ENCODE results near the gene KRT14. TPM values are rescaled to one million over a fixed set of nuclear protein-coding genes. Genes with fewer than 3 reads are reported as not detected.
"Not testable (repeated sequence)": the region's sequence is repeated elsewhere in the genome, so short reads cannot be mapped to it uniquely, and the experiment has no call there.

The KRT14 gene
- total RNA-seq, 1 experiment from 2014 or later: 0.15 TPM

GRCh38 chr17:41617698-41618097, 31.0 kb upstream of the KRT14 start:
- no peaks in the 10 kb centered on the region for H3K27me3 ChIP-seq (ENCODE audit: low read length)
- H3F3A ChIP-seq (ENCODE audit: low read length, unreplicated experiment): no peaks in the 10 kb centered on the region
- H3K4me1 ChIP-seq (ENCODE audit: insufficient read depth, low read length): peaks cover 5% of the 10 kb centered on the region; the same call in 1 of the 2 replicates
- no peaks in the 10 kb centered on the region for H4K20me1 ChIP-seq (ENCODE audit: low read length)
- H3K4me2 ChIP-seq (ENCODE audit: low read length): no peak overlapping the region
- H2AFZ ChIP-seq (ENCODE audit: low read length): no peak overlapping the region
- CTCF ChIA-PET: no interaction called here
- H3K9ac ChIP-seq (ENCODE audit: low read length): no peak overlapping the region
- H3K9me2 ChIP-seq (replicated peaks; ENCODE audit: low read length): no peaks in the 10 kb centered on the region
- BruUV-seq (replicated peaks): no TSS peak
- intact Hi-C loops (cut with micrococcal nuclease): no loop called here
- ATAC-seq (no peak), DNase-seq (no peak)
- no peaks in the 10 kb centered on the region for H3K36me3 ChIP-seq (ENCODE audit: low read depth, low read length)
- no peak overlapping the region for H3K27ac ChIP-seq (ENCODE audit: low read length)
- TF ChIP-seq EZH2 (IDR thresholded peaks at IDR 0.05; ENCODE audit: low read length, unreplicated experiment) (no peak), CTCF (conservative IDR thresholded peaks at IDR 0.05; ENCODE audit: low read depth, low read length) (no peak), EZH2phosphoT487 (IDR thresholded peaks at IDR 0.05; ENCODE audit: borderline replicate concordance, low read length) (no peak)
- H3K79me2 ChIP-seq (ENCODE audit: low read length): no peaks in the 10 kb centered on the region
- H3K4me3 ChIP-seq (ENCODE audit: low read length): no peak overlapping the region
- POLR2A ChIA-PET (ENCODE audit: unreplicated experiment): no interaction called here
- H3K9me3 ChIP-seq (ENCODE audit: low read length): no peaks in the 10 kb centered on the region

GRCh38 chr17:41617136-41617535, 30.4 kb upstream of the KRT14 start:
- no peak overlapping the region for H2AFZ ChIP-seq (ENCODE audit: low read length)
- no peaks in the 10 kb centered on the region for H3K27me3 ChIP-seq (ENCODE audit: low read length)
- intact Hi-C loops (cut with micrococcal nuclease): no loop called here
- TF ChIP-seq EZH2phosphoT487 (IDR thresholded peaks at IDR 0.05; ENCODE audit: borderline replicate concordance, low read length) (no peak), CTCF (conservative IDR thresholded peaks at IDR 0.05; ENCODE audit: low read depth, low read length) (no peak), EZH2 (IDR thresholded peaks at IDR 0.05; ENCODE audit: low read length, unreplicated experiment) (no peak)
- H3K27ac ChIP-seq (ENCODE audit: low read length): no peak overlapping the region
- H3K4me2 ChIP-seq (ENCODE audit: low read length): no peak overlapping the region
- H3F3A ChIP-seq (ENCODE audit: low read length, unreplicated experiment): no peaks in the 10 kb centered on the region
- ChIA-PET POLR2A (ENCODE audit: unreplicated experiment) (no interaction called here), CTCF (no interaction called here)
- DNase-seq (no peak), ATAC-seq (no peak)
- no peak overlapping the region for H3K4me3 ChIP-seq (ENCODE audit: low read length)
- H3K79me2 ChIP-seq (ENCODE audit: low read length): no peaks in the 10 kb centered on the region
- H3K36me3 ChIP-seq (ENCODE audit: low read depth, low read length): no peaks in the 10 kb centered on the region
- H3K9me2 ChIP-seq (replicated peaks; ENCODE audit: low read length): no peaks in the 10 kb centered on the region
- BruUV-seq (replicated peaks): no TSS peak
- no peaks in the 10 kb centered on the region for H4K20me1 ChIP-seq (ENCODE audit: low read length)
- H3K9ac ChIP-seq (ENCODE audit: low read length): no peak overlapping the region
- H3K9me3 ChIP-seq (ENCODE audit: low read length): no peaks in the 10 kb centered on the region
- H3K4me1 ChIP-seq (ENCODE audit: insufficient read depth, low read length): peaks cover 10% of the 10 kb centered on the region

GRCh38 chr17:41616486-41616885, 29.8 kb upstream of the KRT14 start:
- H3F3A ChIP-seq (ENCODE audit: low read length, unreplicated experiment); DNase-seq; H3K36me3 ChIP-seq (ENCODE audit: low read depth, low read length); H4K20me1 ChIP-seq (ENCODE audit: low read length); H3K4me3 ChIP-seq (ENCODE audit: low read length); POLR2A ChIA-PET (ENCODE audit: unreplicated experiment); intact Hi-C loops (cut with micrococcal nuclease); ATAC-seq; H3K4me1 ChIP-seq (ENCODE audit: insufficient read depth, low read length); H3K9me2 ChIP-seq (replicated peaks; ENCODE audit: low read length); BruUV-seq (replicated peaks); H3K4me2 ChIP-seq (ENCODE audit: low read length); H3K27ac ChIP-seq (ENCODE audit: low read length); CTCF ChIA-PET; H3K27me3 ChIP-seq (ENCODE audit: low read length); H3K79me2 ChIP-seq (ENCODE audit: low read length); H2AFZ ChIP-seq (ENCODE audit: low read length); H3K9ac ChIP-seq (ENCODE audit: low read length); H3K9me3 ChIP-seq (ENCODE audit: low read length): not testable (repeated sequence)
